Ureter (tissue), 1 donor: ENCODE measurements around the gene KRTAP23-1. TPM values are rescaled to one million over a fixed set of nuclear protein-coding genes. Genes with fewer than 3 reads are reported as not detected.

ENCODE experiments used
- DNase-seq: peaks from one replicate; pipeline ENCODE4 v3.0.0-alpha.2; 2020; ENCODE audit warnings: low spot score
- total RNA-seq: library from RNA; stranded (reverse); gene quantifications from one replicate; pipeline ENCODE4 v1.2.4, GENCODE V29; 2023
- donor health status: DM: yes; HTN: yes; CAD: no.

Gene KRTAP23-1
- total RNA-seq, 1 donor from 2014 or later: not detected

DNA sequence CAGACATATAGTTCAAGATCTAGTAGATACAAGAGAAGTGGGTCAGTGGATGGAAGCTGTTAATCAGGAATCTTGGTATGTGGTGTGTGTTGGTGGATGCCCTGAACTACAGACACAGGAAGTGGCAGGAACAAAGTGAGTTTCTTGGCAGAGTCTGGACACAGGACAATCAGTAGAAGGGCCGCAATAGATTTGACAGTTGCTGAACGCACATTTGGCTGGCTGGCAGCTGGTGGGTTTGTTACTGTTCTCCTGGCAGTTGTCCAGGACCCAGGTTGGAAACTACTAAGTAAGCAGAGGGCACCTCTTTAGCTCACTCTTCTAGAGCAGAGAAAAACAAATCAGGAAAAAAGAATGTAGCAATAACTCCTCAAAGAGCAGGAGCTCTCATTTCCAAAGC lies 41.5 kb downstream of the KRTAP23-1 start:
- DNase-seq: no peak

DNA sequence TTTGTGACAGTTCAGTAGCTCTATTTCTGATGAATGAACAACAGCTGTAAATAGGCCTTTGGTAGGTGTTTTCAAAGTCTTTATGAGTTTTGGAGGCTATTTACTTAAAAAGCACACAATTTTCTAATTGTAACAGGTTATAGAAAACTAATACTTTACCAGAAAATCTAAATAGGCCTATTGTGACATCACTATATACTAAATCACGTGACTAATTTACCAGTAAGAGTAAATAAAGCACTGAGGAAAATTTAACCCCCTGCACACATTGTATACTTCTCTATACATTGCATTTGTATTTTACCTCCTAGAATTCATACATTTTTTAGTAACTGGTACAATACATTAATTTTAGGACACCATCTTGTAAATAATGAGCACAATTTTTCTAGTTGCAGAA lies 43.3 kb downstream of the KRTAP23-1 start:
- no peak for DNase-seq

Other genes with a start within 250 kb of the KRTAP23-1 start
- gene CLDN17, start 181.8 kb downstream of the KRTAP23-1 start, total RNA-seq: not detected
- 1.8 TPM for gene CLDN8, start 132.5 kb downstream of the KRTAP23-1 start, total RNA-seq
- gene KRTAP24-1, start 65.7 kb downstream of the KRTAP23-1 start, total RNA-seq: not detected
- not detected for gene KRTAP25-1, start 59.1 kb downstream of the KRTAP23-1 start, total RNA-seq
- not detected for gene KRTAP26-1, start 28.3 kb downstream of the KRTAP23-1 start, total RNA-seq
- not detected for gene KRTAP27-1, start 10.9 kb downstream of the KRTAP23-1 start, total RNA-seq
- gene KRTAP13-2, start 23.7 kb upstream of the KRTAP23-1 start, total RNA-seq: not detected
- gene KRTAP13-1, start 47.4 kb upstream of the KRTAP23-1 start, total RNA-seq: not detected
- gene KRTAP13-3, start 77.3 kb upstream of the KRTAP23-1 start, total RNA-seq: not detected
- not detected for gene KRTAP13-4, start 81.6 kb upstream of the KRTAP23-1 start, total RNA-seq
- gene KRTAP15-1, start 91.7 kb upstream of the KRTAP23-1 start, total RNA-seq: not detected
- gene KRTAP19-1, start 131.8 kb upstream of the KRTAP23-1 start, total RNA-seq: not detected
- gene KRTAP19-2, start 138.8 kb upstream of the KRTAP23-1 start, total RNA-seq: not detected
- gene KRTAP19-3, start 143.4 kb upstream of the KRTAP23-1 start, total RNA-seq: not detected
- not detected for gene KRTAP19-4, start 148.6 kb upstream of the KRTAP23-1 start, total RNA-seq
- gene KRTAP19-5, start 153.5 kb upstream of the KRTAP23-1 start, total RNA-seq: not detected
- gene KRTAP19-6, start 193.3 kb upstream of the KRTAP23-1 start, total RNA-seq: not detected
- gene KRTAP19-7, start 212.7 kb upstream of the KRTAP23-1 start, total RNA-seq: not detected
- gene KRTAP22-2, start 241.8 kb upstream of the KRTAP23-1 start, total RNA-seq: not detected
- not detected for gene KRTAP6-3, start 243.8 kb upstream of the KRTAP23-1 start, total RNA-seq